Spleen (tissue), 11 donors: ENCODE data around the gene ACLY. TPM values are rescaled to one million over a fixed set of nuclear protein-coding genes. Genes with fewer than 3 reads are reported as not detected.

Experiments
- DNase-seq: peaks from one replicate; pipeline ENCODE4 v3.0.0-alpha.2; 2020
- H3K27ac ChIP-seq, 8 donors: fragments of 200-600 bp; sonication (generic) in 7 of 8; 1 replicate in 4 of 8; 2 replicates in 4 of 8; pipeline versions ENCODE4 v1.5.0 to v1.8.0; 2016 to 2021; ENCODE audit warnings: inconsistent platforms in 4 of 8, mild to moderate bottlenecking in 4 of 8, moderate library complexity in 1 of 8
- H3K27me3 ChIP-seq, 7 donors: fragments of 200-600 bp; sonication (generic) in 6 of 7; replicated peaks in 1 of 7; 1 replicate in 4 of 7; 2 replicates in 3 of 7; pipeline versions ENCODE4 v1.5.0 to v1.8.0; 2016 to 2021; ENCODE audit warnings: inconsistent platforms in 3 of 7, mild to moderate bottlenecking in 1 of 7
- H3K36me3 ChIP-seq, 6 donors: fragments of 200-600 bp; sonication (generic) in 5 of 6; 1 replicate in 4 of 6; 2 replicates in 2 of 6; pipeline versions ENCODE4 v1.5.0 to v1.8.0; 2016 to 2021; ENCODE audit warnings: inconsistent platforms in 2 of 6
- H3K4me1 ChIP-seq, 6 donors: fragments of 200-600 bp; sonication (generic) in 5 of 6; 1 replicate in 3 of 6; 2 replicates in 3 of 6; pipeline versions ENCODE4 v1.5.0 to v1.8.0; 2016 to 2021; ENCODE audit warnings: inconsistent platforms in 3 of 6
- H3K4me3 ChIP-seq, 8 donors: fragments of 200-600 bp; sonication (generic) in 7 of 8; 1 replicate in 4 of 8; 2 replicates in 4 of 8; pipeline versions ENCODE4 v1.5.0 to v1.8.0; 2016 to 2021; ENCODE audit warnings: inconsistent platforms in 4 of 8, mild to moderate bottlenecking in 4 of 8, moderate library complexity in 2 of 8
- H3K9me3 ChIP-seq, 8 donors: fragments of 200-600 bp; sonication (generic) in 7 of 8; 1 replicate in 4 of 8; 2 replicates in 4 of 8; pipeline versions ENCODE4 v1.5.0 to v1.8.0; 2016 to 2021; ENCODE audit warnings: inconsistent platforms in 4 of 8
- CTCF ChIP-seq, 11 experiments: fragments of 200-600 bp in 7 of 11; fragments of 450-650 bp in 4 of 11; sonication (generic) in 4 of 11; IDR thresholded peaks in 8 of 11; conservative IDR thresholded peaks in 3 of 11; 1 replicate in 7 of 11; 2 replicates in 4 of 11; pipeline versions ENCODE4 v1.4.0 to v1.8.0; 2016 to 2021; ENCODE audit warnings: antibody characterized with exemption in 11 of 11, inconsistent platforms in 4 of 11, mild to moderate bottlenecking in 1 of 11
- POLR2A ChIP-seq, 3 donors: fragments of 450-650 bp; IDR thresholded peaks; one replicate each; pipeline ENCODE4 v1.5.1; 2017; ENCODE audit warnings: antibody characterized with exemption in 3 of 3, mild to moderate bottlenecking in 1 of 3
- POLR2AphosphoS5 ChIP-seq, 3 donors: sonication (generic); formaldehyde crosslinking; IDR thresholded peaks; one replicate each; pipeline ENCODE4 v1.5.1; 2017; ENCODE audit warnings: antibody characterized with exemption in 3 of 3
- WGBS, 5 donors: extraction: QIAGEN DNeasy Blood & Tissue Kit in 3 of 5; methylation state at CpG; one replicate each; pipeline versions ENCODE4 v1.1.5 to v1.1.7; 2013 to 2018; 5-methylcytosine and 5-hydroxymethylcytosine counted together
- intact Hi-C: fragments of 100-400 bp; cut with DNase I; formaldehyde crosslinking; loops from one replicate; pipeline ENCODE4 v1.15.0; 2023; ENCODE audit warnings: low total_unique reads
- polyA plus RNA-seq, 3 donors: library from polyadenylated mRNA; stranded (reverse); fragments of 200-250 nt; gene quantifications; one replicate each; pipeline ENCODE4 v1.2.1, GENCODE V29; 2013
- total RNA-seq, 7 donors: library from RNA; depleted of rRNA in 3 of 7; stranded (reverse); fragments of >200 nt in 3 of 7; fragmentation: NEBNext Ultra II Directional in 4 of 7; extraction: Animal tissue kit (Norgen Biotek cat#: 25700) in 4 of 7; gene quantifications; one replicate each; pipeline versions ENCODE4 v1.1.0 to v1.2.1, GENCODE V29; 2016 to 2021
- donor health status: healthy with polysubstance abuse.
- donor health status: DM: no; HTN: no; CAD: no; lungs with moderate emphysema.
- donor health status: DM: no; HTN: no; CAD: no.
- donor health status: Bipolar disorder and iron deficiency.
- donor health status: healthy.
- donor health status: DM: no; HTN: no; CAD: no.
- donor health status: DM: yes; HTN: yes; CAD: no.

ACLY gene
- total and polyA plus RNA-seq, 10 donors, result 17.7 to 112 (median 80.2) TPM

GRCh38 chr17:41943492-41943891 is 24.7 kb upstream of the ACLY start:
- TF ChIP-seq POLR2A (IDR thresholded peaks at IDR 0.05) (no peak), POLR2AphosphoS5 (IDR thresholded peaks at IDR 0.05) (no peak), CTCF (IDR thresholded peaks at IDR 0.05 in 8 of 11, conservative IDR thresholded peaks at IDR 0.05 in 3 of 11) (no peak)
- intact Hi-C loops, result no loop called here
- WGBS, 5 donors, result 90 to 95% (median 91%) methylated on average over 3 of the region's 3 CpGs

GRCh38 chr17:41942626-41943373 is 24.0 kb upstream of the ACLY start:
- H3K4me1 ChIP-seq, result no peaks in the 10 kb centered on the region
- H3K27ac ChIP-seq, result no peak overlapping the region
- 92 to 97% (median 95%) methylated on average over 8 of the region's 8 CpGs for WGBS, 5 donors
- intact Hi-C loops, result no loop called here
- H3K9me3 ChIP-seq, result no peaks in the 10 kb centered on the region
- H3K27me3 ChIP-seq, result no peaks in the 10 kb centered on the region
- TF ChIP-seq POLR2AphosphoS5 (IDR thresholded peaks at IDR 0.05) (no peak), POLR2A (IDR thresholded peaks at IDR 0.05) (no peak), CTCF (IDR thresholded peaks at IDR 0.05 in 8 of 11, conservative IDR thresholded peaks at IDR 0.05 in 3 of 11) (no peak)
- no peaks in the 10 kb centered on the region for H3K36me3 ChIP-seq
- no peak overlapping the region for H3K4me3 ChIP-seq
- DNase-seq, result no peak

More at GRCh38 chr17:41943492-41943891, 24.7 kb upstream of the ACLY start:
- no peak for DNase-seq
- H3K4me3 ChIP-seq, result no peak overlapping the region
- H3K27ac ChIP-seq, result no peak overlapping the region
- no peaks in the 10 kb centered on the region for H3K4me1 ChIP-seq
- no peaks in the 10 kb centered on the region for H3K27me3 ChIP-seq
- H3K9me3 ChIP-seq, result no peaks in the 10 kb centered on the region
- no peaks in the 10 kb centered on the region for H3K36me3 ChIP-seq

GRCh38 chr17:41941168-41941567 is 22.4 kb upstream of the ACLY start:
- H3K36me3 ChIP-seq, result no peaks in the 10 kb centered on the region
- DNase-seq, result no peak
- intact Hi-C loops, result no loop called here
- no peaks in the 10 kb centered on the region for H3K9me3 ChIP-seq
- H3K27me3 ChIP-seq, result no peaks in the 10 kb centered on the region
- WGBS, 5 donors, result 88 to 96% (median 93%) methylated on average over 5 of the region's 5 CpGs
- H3K4me1 ChIP-seq, result no peaks in the 10 kb centered on the region
- TF ChIP-seq POLR2AphosphoS5 (IDR thresholded peaks at IDR 0.05) (no peak), POLR2A (IDR thresholded peaks at IDR 0.05) (no peak), CTCF (IDR thresholded peaks at IDR 0.05 in 8 of 11, conservative IDR thresholded peaks at IDR 0.05 in 3 of 11) (no peak)
- H3K27ac ChIP-seq, result no peak overlapping the region
- no peak overlapping the region for H3K4me3 ChIP-seq

- Histone ChIP-seq H3K36me3 (no peaks in the 10 kb centered on the region), H3K27me3 (no peaks in the 10 kb centered on the region), H3K9me3 (no peaks in the 10 kb centered on the region), H3K4me1 (no peaks in the 10 kb centered on the region), H3K27ac (no peak overlapping the region), H3K4me3 (no peak overlapping the region)
- no peak for TF ChIP-seq CTCF (IDR thresholded peaks at IDR 0.05 in 8 of 11, conservative IDR thresholded peaks at IDR 0.05 in 3 of 11)
- TF ChIP-seq POLR2A (IDR thresholded peaks at IDR 0.05), result no peak
- TF ChIP-seq POLR2AphosphoS5 (IDR thresholded peaks at IDR 0.05), result no peak
- DNase-seq, result no peak
- WGBS, 5 donors, result 87 to 96% (median 93%) methylated on average over 6 of the region's 6 CpGs
- intact Hi-C loops, result no loop called here
Observed at GRCh38 chr17:41939693-41940090, 20.9 kb upstream of the ACLY start.
